ENCODE data around the gene NSA2.

The NSA2 gene

GRCh38 chr5:74822288-74822687, 55.2 kb downstream of the NSA2 start:
- no peak for FAIRE-seq

- FAIRE-seq, result no peak
Measured at GRCh38 chr5:74829413-74829812, 62.4 kb downstream of the NSA2 start.
